Heart left ventricle (tissue), 16 donors: ENCODE data around the gene TTN. TPM values are rescaled to one million over a fixed set of nuclear protein-coding genes. Genes with fewer than 3 reads are reported as not detected.
A peak's percentile ranks its signal among the peaks of the same experiment; 100 is the strongest.

Experiments
- ATAC-seq, 4 donors: fragments of 200-7000 bp; cut with Tn5 transposase; one replicate each; pipeline ENCODE4 v1.9.1; 2020 to 2022; ENCODE audit warnings: moderate library complexity in 4 of 4, mild to moderate bottlenecking in 3 of 4, moderate number of reproducible peaks in 1 of 4
- DNase-seq, 5 donors: peaks; one replicate each; pipeline ENCODE4 v3.0.0-alpha.2; 2020
- H3K27ac ChIP-seq, 12 donors: fragments of 200-600 bp; sonication (generic) in 4 of 12; one replicate each; pipeline versions ENCODE4 v1.5.0 to v1.8.0; 2016 to 2022; ENCODE audit warnings: mild to moderate bottlenecking in 2 of 12
- H3K27me3 ChIP-seq, 9 donors: fragments of 200-600 bp; sonication (generic) in 2 of 9; one replicate each; pipeline versions ENCODE4 v1.5.1 to v1.8.0; 2016 to 2022; ENCODE audit warnings: mild to moderate bottlenecking in 3 of 9
- H3K36me3 ChIP-seq, 9 donors: fragments of 200-600 bp; sonication (generic) in 2 of 9; one replicate each; pipeline versions ENCODE4 v1.5.0 to v1.8.0; 2018 to 2022; ENCODE audit warnings: mild to moderate bottlenecking in 2 of 9
- H3K4me1 ChIP-seq, 12 donors: fragments of 200-600 bp; sonication (generic) in 4 of 12; one replicate each; pipeline versions ENCODE4 v1.5.0 to v1.8.0; 2016 to 2022; ENCODE audit warnings: mild to moderate bottlenecking in 3 of 12
- H3K4me3 ChIP-seq, 12 donors: fragments of 200-600 bp; sonication (generic) in 4 of 12; one replicate each; pipeline versions ENCODE4 v1.5.0 to v1.8.0; 2017 to 2022; ENCODE audit warnings: mild to moderate bottlenecking in 9 of 12, moderate library complexity in 4 of 12
- H3K9me3 ChIP-seq, 12 donors: fragments of 200-600 bp; sonication (generic) in 4 of 12; one replicate each; pipeline versions ENCODE4 v1.5.0 to v1.8.0; 2016 to 2022; ENCODE audit warnings: mild to moderate bottlenecking in 1 of 12
- POLR2A ChIP-seq, 2 donors: fragments of 450-650 bp; IDR thresholded peaks; one replicate each; pipeline ENCODE4 v1.6.1; 2017; ENCODE audit warnings: antibody characterized with exemption in 2 of 2, mild to moderate bottlenecking in 2 of 2, moderate library complexity in 2 of 2
- WGBS, 4 donors: extraction: QIAGEN DNeasy Blood & Tissue Kit in 2 of 4; methylation state at CpG; one replicate each; pipeline versions ENCODE4 v1.1.5 to v1.1.7; 2013 to 2018; 5-methylcytosine and 5-hydroxymethylcytosine counted together
- intact Hi-C, 10 donors: fragments of 100-400 bp; cut with DNase I; formaldehyde crosslinking; loops; one replicate each; pipeline versions ENCODE4 v1.11.1 to v1.14.2; 2022
- polyA plus RNA-seq, 2 donors: library from polyadenylated mRNA; stranded (reverse); fragments of 200-250 nt; gene quantifications; one replicate each; pipeline ENCODE4 v1.2.3, GENCODE V29; 2013
- total RNA-seq, 9 donors: library from RNA; depleted of rRNA in 2 of 9; stranded (reverse); fragments of >200 nt in 2 of 9; fragmentation: NEBNext Ultra II Directional in 3 of 9; extraction: Animal tissue kit (Norgen Biotek cat#: 25700) in 3 of 9; gene quantifications; one replicate each; pipeline versions ENCODE4 v1.1.0 to v1.2.4, GENCODE V29; 2016 to 2023
- TF ChIP-seq, protein P1 (sequence below), 12 donors: fragments of 200-600 bp; sonication (generic) in 4 of 12; IDR thresholded peaks; one replicate each; pipeline versions ENCODE4 v1.5.0 to v1.8.0; 2018 to 2022; ENCODE audit warnings: antibody characterized with exemption in 12 of 12, mild to moderate bottlenecking in 5 of 12
- donor health status: ischemic (EF 13 %, LVEDD 7.1; RV severe dilation, severe dysfunction).
- donor health status: healthy with polysubstance abuse.
- donor health status: DM: no; HTN: yes; CAD: no.
- donor health status: DM: no; HTN: no; CAD: no.
- donor health status: ischemic (EF 25% LVEDD 6.9; RV normal size, moderate dysfunction).
- donor health status: ischemic (EF 25% LVEDD 5.7; RV mildly dilated, moderate dysfunction).
- donor health status: healthy.
- donor health status: DM: yes; HTN: yes; CAD: no.
- donor health status: ischemic (EF 35%, LVEDD 5.7; RV mildly dilated, moderate dysfunction).
- donor health status: nonischemic (EF 11% LVEDD 7.7; RV severe dilation, severe dysfunction).
- donor health status: DM: yes; HTN: yes; CAD: no.
- donor health status: PGD.
- donor health status: ischemic (EF 29% LVEDD 5.4; RV normal size, mild dysfunction).
- donor health status: nonischemic (EF 23%, LVEDD 6.1; RV moderate dilation, normal function).

TTN gene
- total and polyA plus RNA-seq, 11 donors, result 136 to 4,653 (median 3,379) TPM

DNA sequence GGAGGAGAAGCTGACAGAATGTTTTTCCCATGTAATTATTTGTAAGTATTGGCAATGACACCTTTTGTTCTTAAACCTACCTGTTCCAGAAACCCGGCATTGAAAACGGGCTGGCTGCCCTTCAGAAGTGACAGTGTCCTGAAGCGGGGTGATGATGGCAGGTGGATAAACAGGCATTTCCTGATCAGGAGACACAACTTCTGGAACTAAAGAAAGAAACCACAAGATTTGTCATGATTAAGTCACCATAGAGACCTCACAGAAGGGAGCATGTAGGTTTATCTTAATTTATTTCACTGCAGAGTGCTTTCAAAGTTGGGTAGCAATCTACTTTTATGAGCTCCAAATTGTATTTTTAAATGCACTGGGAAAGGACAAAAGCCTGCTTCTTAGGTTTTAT lies 43.1 kb downstream of the TTN start:
- TF ChIP-seq POLR2A (IDR thresholded peaks at IDR 0.05), result no peak
- TF ChIP-seq, protein P1, sequence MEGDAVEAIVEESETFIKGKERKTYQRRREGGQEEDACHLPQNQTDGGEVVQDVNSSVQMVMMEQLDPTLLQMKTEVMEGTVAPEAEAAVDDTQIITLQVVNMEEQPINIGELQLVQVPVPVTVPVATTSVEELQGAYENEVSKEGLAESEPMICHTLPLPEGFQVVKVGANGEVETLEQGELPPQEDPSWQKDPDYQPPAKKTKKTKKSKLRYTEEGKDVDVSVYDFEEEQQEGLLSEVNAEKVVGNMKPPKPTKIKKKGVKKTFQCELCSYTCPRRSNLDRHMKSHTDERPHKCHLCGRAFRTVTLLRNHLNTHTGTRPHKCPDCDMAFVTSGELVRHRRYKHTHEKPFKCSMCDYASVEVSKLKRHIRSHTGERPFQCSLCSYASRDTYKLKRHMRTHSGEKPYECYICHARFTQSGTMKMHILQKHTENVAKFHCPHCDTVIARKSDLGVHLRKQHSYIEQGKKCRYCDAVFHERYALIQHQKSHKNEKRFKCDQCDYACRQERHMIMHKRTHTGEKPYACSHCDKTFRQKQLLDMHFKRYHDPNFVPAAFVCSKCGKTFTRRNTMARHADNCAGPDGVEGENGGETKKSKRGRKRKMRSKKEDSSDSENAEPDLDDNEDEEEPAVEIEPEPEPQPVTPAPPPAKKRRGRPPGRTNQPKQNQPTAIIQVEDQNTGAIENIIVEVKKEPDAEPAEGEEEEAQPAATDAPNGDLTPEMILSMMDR (IDR thresholded peaks at IDR 0.05), result no peak
- 53 to 63% (median 57%) methylated on average over 3 of the region's 3 CpGs for WGBS, 4 donors
- ATAC-seq, result no peak
- Histone ChIP-seq H3K27me3 (no peaks in the 10 kb centered on the region), H3K36me3 (peaks cover 0 to 100% (median 92%) of the 10 kb centered on the region in 9 donors), H3K9me3 (no peaks in the 10 kb centered on the region), H3K4me3 (no peak overlapping the region), H3K27ac (no peak overlapping the region), H3K4me1 (peaks cover 0 to 30% (median 8%) of the 10 kb centered on the region in 12 donors)
- intact Hi-C loops, result loop anchor here in 1 of 10 donors (10.0 kb wide), 1 partner anchor 681 kb away; no protein-coding TSS in a partner anchor
- no peak for DNase-seq

DNA sequence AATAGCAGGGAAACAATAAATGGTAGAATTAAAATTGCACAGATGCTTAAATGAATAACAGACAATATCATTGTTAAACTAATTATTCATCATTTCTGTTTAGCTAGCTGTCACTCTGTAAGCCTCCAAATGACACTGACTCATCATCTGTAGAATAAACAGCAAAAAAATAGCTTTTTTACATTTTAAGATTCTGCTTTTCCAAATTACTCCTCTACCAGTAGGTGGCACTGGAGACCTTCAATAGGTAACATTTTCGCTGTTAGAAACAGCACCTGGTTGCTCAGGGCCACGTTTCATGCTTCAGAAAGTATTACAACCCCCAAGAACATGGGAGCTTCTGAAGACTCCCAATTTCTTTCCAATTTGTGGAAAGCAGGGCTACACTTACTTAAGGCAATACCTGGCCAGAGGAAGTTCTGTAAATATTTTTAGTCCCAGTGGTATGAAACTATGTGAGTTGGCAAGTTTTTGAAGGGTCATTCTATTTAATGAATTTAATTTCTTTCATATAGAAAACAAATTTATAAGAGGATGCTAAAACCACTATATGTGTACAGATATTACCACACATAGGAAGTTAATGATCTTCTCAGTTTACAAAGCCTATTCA lies 45.4 kb downstream of the TTN start:
- Histone ChIP-seq H3K36me3 (peaks cover 0 to 100% (median 89%) of the 10 kb centered on the region in 9 donors), H3K4me3 (no peak overlapping the region), H3K27ac (no peak overlapping the region), H3K27me3 (no peaks in the 10 kb centered on the region), H3K9me3 (no peaks in the 10 kb centered on the region), H3K4me1 (peaks cover 0 to 18% (median 0%) of the 10 kb centered on the region in 12 donors)
- intact Hi-C loops, result loop anchor here in 1 of 10 donors (10.0 kb wide), 1 partner anchor 683 kb away; no protein-coding TSS in a partner anchor
- TF ChIP-seq, protein P1 (IDR thresholded peaks at IDR 0.05), result peak; percentile 17 to 67 (median 54)
- TF ChIP-seq POLR2A (IDR thresholded peaks at IDR 0.05), result no peak
- no peak for ATAC-seq
- DNase-seq, result no peak
- WGBS, 4 donors, result 8 to 14% (median 13%) methylated on average over 2 of the region's 2 CpGs

DNA sequence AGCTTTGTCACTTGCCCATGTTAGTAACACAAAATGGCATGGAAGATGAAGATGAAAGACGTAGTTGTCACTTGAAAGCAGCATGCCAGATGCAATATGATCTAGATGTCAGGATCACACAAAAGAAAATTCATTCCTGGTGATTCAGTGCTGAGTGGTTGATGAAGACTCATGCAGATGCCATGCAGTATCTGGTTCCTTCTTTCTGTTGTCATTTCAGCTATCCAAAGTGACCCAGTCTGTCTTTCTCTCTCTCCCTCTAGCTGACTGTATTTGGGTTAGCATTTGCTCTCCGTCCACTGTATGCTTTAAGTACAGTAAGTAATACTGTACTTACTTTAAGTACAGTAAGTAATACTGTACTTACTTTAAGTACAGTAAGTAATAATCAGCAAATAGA lies 50.4 kb downstream of the TTN start:
- peak; percentile 26 to 61 (median 36) for ATAC-seq
- peaks cover 0 to 100% (median 83%) of the 10 kb centered on the region in 9 donors for H3K36me3 ChIP-seq
- DNase-seq, result no peak
- TF ChIP-seq, protein P1 (IDR thresholded peaks at IDR 0.05), result no peak
- no peak for TF ChIP-seq POLR2A (IDR thresholded peaks at IDR 0.05)
- H3K27ac ChIP-seq, result no peak overlapping the region
- 46 to 60% (median 54%) methylated on average over 2 of the region's 2 CpGs for WGBS, 4 donors
- no peak overlapping the region for H3K4me3 ChIP-seq
- intact Hi-C loops, result no loop called here
- H3K27me3 ChIP-seq, result no peaks in the 10 kb centered on the region
- peaks cover 0 to 23% (median 0%) of the 10 kb centered on the region in 12 donors for H3K4me1 ChIP-seq
- H3K9me3 ChIP-seq, result no peaks in the 10 kb centered on the region

DNA sequence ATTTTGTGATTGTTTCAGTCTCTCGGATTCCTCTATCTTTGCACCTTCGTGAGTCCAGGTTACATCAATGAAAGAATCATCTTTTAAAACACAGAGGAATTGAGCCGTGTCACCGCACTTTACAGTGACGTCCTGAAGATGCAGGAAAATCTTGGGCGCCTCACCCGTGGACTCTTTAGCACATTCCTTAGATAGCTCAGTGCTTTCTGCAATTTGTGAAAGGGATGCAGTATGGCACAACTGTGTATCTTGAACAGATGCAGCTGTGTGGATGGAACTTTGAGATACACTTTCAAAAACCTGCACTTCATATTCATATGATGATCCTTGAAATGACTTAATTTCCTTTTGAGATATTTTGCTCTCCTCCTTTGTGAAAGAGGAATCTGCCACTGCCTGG lies 50.9 kb downstream of the TTN start:
- DNase-seq (no peak), ATAC-seq (peak in 1 of 4 donors; percentile 8)
- no peak for TF ChIP-seq POLR2A (IDR thresholded peaks at IDR 0.05)
- TF ChIP-seq, protein P1 (IDR thresholded peaks at IDR 0.05), result no peak
- H3K27me3 ChIP-seq, result no peaks in the 10 kb centered on the region
- no peaks in the 10 kb centered on the region for H3K9me3 ChIP-seq
- no peak overlapping the region for H3K27ac ChIP-seq
- peaks cover 0 to 23% (median 0%) of the 10 kb centered on the region in 12 donors for H3K4me1 ChIP-seq
- H3K4me3 ChIP-seq, result no peak overlapping the region
- peaks cover 0 to 100% (median 83%) of the 10 kb centered on the region in 9 donors for H3K36me3 ChIP-seq
- intact Hi-C loops, result no loop called here
- WGBS, 4 donors, result 56 to 63% (median 59%) methylated on average over 7 of the region's 7 CpGs
